ENCODE measurements around the gene PTCD1. TPM values are rescaled to one million over a fixed set of nuclear protein-coding genes. Genes with fewer than 3 reads are reported as not detected.

Gene PTCD1
- total and polyA plus RNA-seq, 2 of the 8 experiments (the other 6 are each of a cell fraction or from before 2014, with no cell fraction given) = 7.5 to 7.6 TPM

DNA sequence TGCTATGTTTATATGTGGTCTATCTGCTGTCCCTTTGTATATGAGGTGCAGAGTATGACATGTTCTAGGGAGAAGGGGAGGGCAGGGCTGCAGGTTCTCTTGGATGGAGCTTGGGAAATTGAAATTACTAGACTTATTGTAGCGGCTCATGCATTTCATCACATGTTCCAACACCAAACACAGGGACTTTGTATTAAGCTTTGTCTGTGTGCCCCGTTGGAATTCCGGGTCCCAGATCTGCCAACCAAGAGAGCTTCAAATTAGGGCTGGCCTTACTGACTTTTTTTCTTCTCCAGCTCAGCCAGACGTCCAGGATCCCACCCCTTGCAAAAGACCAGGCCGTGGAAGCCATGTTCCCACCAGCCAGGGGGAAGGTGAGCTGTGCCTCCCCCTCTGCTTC lies 37.5 kb upstream of the PTCD1 start:
- 91% methylated on average over 5 of the region's 5 CpGs; no CpG with 5 or more reads in 1 of the 2 experiments for WGBS, 2 experiments (ENCODE audit: extremely low coverage in 1 of 2, insufficient coverage in 1 of 2, insufficient read length in 1 of 2, insufficient replicate concordance in 2 of 2, low coverage in 1 of 2, low lambda C conversion rate in 2 of 2, missing lambda C conversion rate in 1 of 2)
- no peaks in the 10 kb centered on the region for H3K4me1 ChIP-seq (replicated peaks in 1 of 4; ENCODE audit: control insufficient read depth in 3 of 4, insufficient read depth in 4 of 4, low read length in 3 of 4)
- TF ChIP-seq ZNF274 (IDR thresholded peaks at IDR 0.05; ENCODE audit: borderline replicate concordance, extremely low read depth, low read length) (no peak), CBX8 (IDR thresholded peaks at IDR 0.05; ENCODE audit: borderline replicate concordance, low read depth, low read length) (no peak), SIN3A (conservative IDR thresholded peaks at IDR 0.05 in 1 of 2, IDR thresholded peaks at IDR 0.05 in 1 of 2; ENCODE audit: low read depth in 1 of 2, low read length in 2 of 2) (no peak)
- TF ChIP-seq, protein P1, sequence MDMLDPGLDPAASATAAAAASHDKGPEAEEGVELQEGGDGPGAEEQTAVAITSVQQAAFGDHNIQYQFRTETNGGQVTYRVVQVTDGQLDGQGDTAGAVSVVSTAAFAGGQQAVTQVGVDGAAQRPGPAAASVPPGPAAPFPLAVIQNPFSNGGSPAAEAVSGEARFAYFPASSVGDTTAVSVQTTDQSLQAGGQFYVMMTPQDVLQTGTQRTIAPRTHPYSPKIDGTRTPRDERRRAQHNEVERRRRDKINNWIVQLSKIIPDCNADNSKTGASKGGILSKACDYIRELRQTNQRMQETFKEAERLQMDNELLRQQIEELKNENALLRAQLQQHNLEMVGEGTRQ (IDR thresholded peaks at IDR 0.05; ENCODE audit: low read length) = no peak

More for the DNA sequence above, 37.5 kb upstream of the PTCD1 start:
- Histone ChIP-seq H2BK20ac (ENCODE audit: low read length) (no peak overlapping the region), H3K79me1 (ENCODE audit: low read depth, low read length) (peaks cover 9% of the 10 kb centered on the region), H3K79me2 (ENCODE audit: control insufficient read depth in 1 of 2, insufficient read depth in 2 of 2, low read length in 2 of 2) (peaks cover 16 to 51% of the 10 kb centered on the region in 2 experiments), H4K20me1 (replicated peaks in 1 of 2; ENCODE audit: control insufficient read depth in 1 of 2, insufficient read depth in 2 of 2, low read length in 2 of 2) (peaks cover 0 to 4% of the 10 kb centered on the region in 2 experiments), H3K4me3 (ENCODE audit: extremely low read depth in 1 of 4, insufficient read depth in 2 of 4, low read depth in 3 of 4, low read length in 4 of 4) (no peak overlapping the region), H4K8ac (ENCODE audit: extremely low read depth, insufficient read depth, low read length) (no peak overlapping the region), H3K4ac (replicated peaks; ENCODE audit: insufficient read length, low read depth, low read length) (no peak overlapping the region), H2BK15ac (ENCODE audit: low read length) (no peak overlapping the region), H3K56ac (replicated peaks; ENCODE audit: insufficient read length, low read depth, low read length) (no peak overlapping the region), H3K14ac (ENCODE audit: insufficient read length) (no peak overlapping the region), H3K4me2 (ENCODE audit: insufficient read depth in 1 of 2, low read depth in 2 of 2, low read length in 2 of 2) (no peak overlapping the region), H2AK5ac (ENCODE audit: low read depth, low read length) (no peak overlapping the region), H3K27me3 (replicated peaks in 1 of 4; ENCODE audit: control insufficient read depth in 3 of 4, extremely low read depth in 1 of 4, insufficient read depth in 3 of 4, low read length in 3 of 4) (no peaks in the 10 kb centered on the region), H3K23me2 (ENCODE audit: low read depth, low read length) (peaks cover 7% of the 10 kb centered on the region), H3K18ac (ENCODE audit: extremely low read depth, low read length) (no peak overlapping the region), H2AFZ (ENCODE audit: low read length) (no peak overlapping the region), H2BK12ac (ENCODE audit: low read depth, low read length) (no peak overlapping the region), H4K5ac (ENCODE audit: insufficient read length, low read depth, low read length) (no peak overlapping the region), H3K9me3 (ENCODE audit: insufficient read depth in 2 of 2, low read depth in 1 of 2, low read length in 1 of 2) (no peaks in the 10 kb centered on the region), H4K91ac (replicated peaks; ENCODE audit: insufficient read length, low read length) (no peak overlapping the region), H3K23ac (ENCODE audit: insufficient read length) (no peak overlapping the region), H3K36me3 (ENCODE audit: control insufficient read depth in 2 of 4, insufficient read depth in 4 of 4, low read length in 3 of 4) (peaks cover 0 to 19% (median 9%) of the 10 kb centered on the region in 4 experiments; a peak in 4 of 8 replicates), H2BK120ac (replicated peaks; ENCODE audit: low read depth, low read length) (no peak overlapping the region), H3K27ac (ENCODE audit: low read depth, low read length) (no peak overlapping the region), H3K9ac (replicated peaks in 1 of 4; ENCODE audit: extremely low read depth in 1 of 4, low read depth in 3 of 4, low read length in 3 of 4) (no peak overlapping the region), H2BK5ac (ENCODE audit: low read depth, low read length) (no peak overlapping the region)
- FAIRE-seq = no peak
- POLR2A ChIA-PET (ENCODE audit: partially characterized antibody) = interaction anchor here (0.6 to 2.3 kb wide), 12 partner anchors 9 to 1111 kb away, joined by 3 to 8 read pairs (median 4); partner anchors contain the start of genes ATP5MF, CPSF4 and PTCD1
- CTCF ChIA-PET (ENCODE audit: partially characterized antibody) = interaction anchor here (0.7 to 1.3 kb wide), 2 partner anchors 13 to 17 kb away, joined by 3 read pairs; no protein-coding TSS in a partner anchor
- DNase-seq (ENCODE audit: low read depth in 1 of 2, low spot score in 2 of 2) = no peak
